Endometrium (tissue), 2 donors: Measurements from ENCODE around the gene SLC18A3.

ENCODE experiments used
- FAIRE-seq: peaks from 2 replicates; lab custom pipeline; 2012; peaks lifted over from hg19 to GRCh38; lab: Jason Lieb, UNC
- donor health status: control.
- donor health status: control.

Gene SLC18A3

GRCh38 chr10:49596493-49596809, 13.7 kb upstream of the SLC18A3 start:
- FAIRE-seq: no peak

GRCh38 chr10:49596836-49597235, 13.3 kb upstream of the SLC18A3 start:
- FAIRE-seq: no peak

DNA sequence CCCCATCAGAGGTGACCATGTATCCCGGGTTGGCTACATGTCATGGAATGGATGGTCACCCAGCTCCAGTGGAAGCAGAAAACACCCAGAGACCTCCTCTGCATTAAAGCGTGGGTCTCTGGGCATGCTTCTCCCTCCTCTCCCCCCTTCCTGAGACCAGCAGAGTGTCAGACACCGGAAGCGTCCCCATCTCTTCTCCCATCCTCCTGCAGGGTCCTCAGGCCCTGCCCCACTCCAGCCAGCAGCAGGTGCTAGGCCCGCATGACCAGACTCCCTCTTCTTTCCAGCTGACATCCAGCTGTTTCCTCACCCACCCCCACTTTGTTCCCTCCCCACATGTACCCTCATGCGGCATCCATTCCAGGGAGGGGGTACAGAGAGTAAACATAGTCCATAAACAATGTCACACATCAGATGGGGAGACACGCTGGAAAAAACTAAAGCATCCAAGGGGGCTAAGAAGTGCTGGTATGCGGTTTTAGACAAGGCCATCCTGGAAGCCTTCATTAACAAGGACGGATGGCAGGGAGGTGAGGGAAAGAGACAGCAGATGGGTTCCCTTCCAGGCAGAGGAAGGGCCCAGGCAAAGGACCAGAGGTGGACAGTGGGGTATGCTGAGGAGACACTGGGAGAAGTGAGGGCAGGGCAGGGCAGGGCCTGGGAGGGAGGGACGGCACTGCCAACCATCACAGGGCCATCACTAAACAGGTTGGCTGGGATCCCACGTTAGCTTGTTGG, 12.5 kb upstream of the SLC18A3 start:
- no peak for FAIRE-seq

DNA sequence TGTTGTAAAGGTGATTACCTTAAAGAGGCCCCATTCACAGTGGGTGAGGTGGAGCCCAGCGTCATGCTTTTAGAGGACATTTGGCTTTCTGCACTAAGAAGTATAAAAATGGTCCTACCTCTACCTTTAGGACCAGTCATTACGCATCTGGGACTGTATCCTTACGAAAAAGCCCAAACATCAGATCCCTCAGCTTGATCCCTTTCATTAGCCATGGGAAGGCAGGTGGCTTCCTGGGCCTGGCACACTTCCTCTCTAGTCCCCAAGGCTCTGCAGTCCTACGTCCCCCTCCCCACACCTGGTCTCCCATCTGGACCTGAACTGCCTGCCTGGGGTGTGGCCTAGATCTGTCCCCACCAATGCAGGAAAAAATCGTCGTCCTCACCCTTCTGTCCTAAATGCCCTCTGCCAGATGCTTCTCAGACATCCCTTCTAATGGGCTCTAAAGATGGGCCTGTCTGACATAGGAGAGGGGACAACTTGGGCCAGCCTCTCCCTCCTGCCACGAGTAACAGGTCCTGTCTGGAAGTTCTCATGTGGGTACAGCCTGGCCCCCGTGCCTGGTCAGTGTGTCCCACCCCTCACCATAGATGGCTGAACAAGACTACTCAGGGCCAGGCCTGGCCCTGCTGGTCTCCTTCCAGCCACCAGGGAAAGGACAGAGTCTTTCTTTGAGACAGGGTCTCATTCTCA, 11.8 kb upstream of the SLC18A3 start:
- no peak for FAIRE-seq

GRCh38 chr10:49598986-49599385, 11.1 kb upstream of the SLC18A3 start:
- no peak for FAIRE-seq

GRCh38 chr10:49599546-49599945, 10.6 kb upstream of the SLC18A3 start:
- FAIRE-seq: no peak

GRCh38 chr10:49600046-49600445, 10.1 kb upstream of the SLC18A3 start:
- no peak for FAIRE-seq

DNA sequence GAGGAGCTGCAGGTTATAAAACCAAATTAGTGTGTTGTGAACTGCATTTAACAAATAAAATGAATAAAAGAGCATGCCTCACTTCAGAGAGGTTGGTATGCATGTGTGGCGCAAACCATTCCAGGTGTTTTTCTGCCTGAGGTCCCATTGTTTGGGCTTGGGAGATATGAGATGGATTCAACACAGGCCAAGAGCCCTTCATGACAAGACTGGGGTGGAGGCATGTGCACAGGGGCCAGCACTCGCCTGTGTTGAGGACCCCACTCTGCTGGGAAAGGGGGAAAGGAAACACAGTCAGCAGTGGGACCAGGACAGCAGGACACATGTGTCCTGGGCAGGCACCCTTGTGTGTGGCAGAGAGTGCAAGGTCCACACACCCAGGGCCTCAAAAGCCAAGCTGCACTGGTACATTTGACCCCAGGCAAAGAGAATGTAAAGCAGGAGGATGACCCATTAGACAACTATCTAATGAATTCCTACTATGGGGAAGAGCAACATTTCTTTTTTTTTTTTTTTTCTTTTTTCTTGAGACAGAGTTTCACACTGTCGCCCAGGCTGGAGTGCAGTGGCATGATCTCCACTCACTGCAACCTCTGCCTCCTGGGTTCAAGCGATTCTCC, 9.2 kb upstream of the SLC18A3 start:
- FAIRE-seq: no peak

DNA sequence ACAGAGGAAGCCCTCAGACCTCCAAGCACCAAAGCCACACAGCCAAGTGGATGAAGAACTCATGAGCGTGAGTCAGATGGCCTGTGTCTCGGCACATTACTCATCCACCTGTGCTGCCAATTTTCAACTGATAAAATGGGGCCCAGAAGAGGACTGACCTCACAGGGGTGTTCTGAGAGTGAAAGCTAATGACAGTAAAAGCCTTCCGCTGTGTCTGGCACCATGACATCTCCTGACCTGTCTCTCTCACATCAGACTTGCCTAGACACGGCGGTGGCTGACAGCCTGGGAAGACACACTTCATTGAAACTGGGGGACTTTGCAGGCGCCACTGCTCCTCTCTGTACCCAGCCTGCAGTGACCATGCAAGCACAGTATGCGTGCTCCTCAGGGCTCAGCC, 8.3 kb upstream of the SLC18A3 start:
- no peak for FAIRE-seq

- FAIRE-seq: no peak
These were observed 7.6 kb upstream of the SLC18A3 start for GRCh38 chr10:49602380-49603023.

GRCh38 chr10:49605216-49605938, 4.7 kb upstream of the SLC18A3 start:
- FAIRE-seq: no peak

DNA sequence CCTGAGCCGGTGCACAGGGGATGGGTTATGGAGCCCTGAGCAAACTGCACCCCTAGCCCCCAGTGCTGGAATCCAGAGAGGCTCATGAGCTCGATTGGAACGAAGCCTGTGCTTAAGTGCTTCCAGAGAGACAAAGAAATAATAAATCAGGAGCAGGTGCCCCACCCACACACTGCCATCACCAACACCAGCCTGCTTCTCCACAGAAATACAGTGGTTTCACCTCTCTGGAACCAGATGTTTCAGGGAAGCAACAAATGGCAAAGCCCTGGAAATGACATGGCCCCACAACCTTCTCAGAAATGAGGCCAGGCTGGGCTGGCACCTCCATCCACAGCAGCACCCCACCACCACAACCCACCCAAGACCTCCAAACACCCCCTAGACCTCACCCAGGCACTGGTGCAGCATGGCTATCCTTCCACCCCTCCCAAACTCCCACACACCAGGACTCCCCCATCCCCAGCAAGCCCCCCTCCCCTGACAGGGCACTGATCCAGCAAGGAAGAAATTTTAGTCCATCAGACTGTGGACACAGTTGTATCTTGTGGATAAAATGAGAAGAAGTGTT, 4.1 kb upstream of the SLC18A3 start:
- no peak for FAIRE-seq

- no peak for FAIRE-seq
These were observed 3.1 kb upstream of the SLC18A3 start for GRCh38 chr10:49606981-49607535.

DNA sequence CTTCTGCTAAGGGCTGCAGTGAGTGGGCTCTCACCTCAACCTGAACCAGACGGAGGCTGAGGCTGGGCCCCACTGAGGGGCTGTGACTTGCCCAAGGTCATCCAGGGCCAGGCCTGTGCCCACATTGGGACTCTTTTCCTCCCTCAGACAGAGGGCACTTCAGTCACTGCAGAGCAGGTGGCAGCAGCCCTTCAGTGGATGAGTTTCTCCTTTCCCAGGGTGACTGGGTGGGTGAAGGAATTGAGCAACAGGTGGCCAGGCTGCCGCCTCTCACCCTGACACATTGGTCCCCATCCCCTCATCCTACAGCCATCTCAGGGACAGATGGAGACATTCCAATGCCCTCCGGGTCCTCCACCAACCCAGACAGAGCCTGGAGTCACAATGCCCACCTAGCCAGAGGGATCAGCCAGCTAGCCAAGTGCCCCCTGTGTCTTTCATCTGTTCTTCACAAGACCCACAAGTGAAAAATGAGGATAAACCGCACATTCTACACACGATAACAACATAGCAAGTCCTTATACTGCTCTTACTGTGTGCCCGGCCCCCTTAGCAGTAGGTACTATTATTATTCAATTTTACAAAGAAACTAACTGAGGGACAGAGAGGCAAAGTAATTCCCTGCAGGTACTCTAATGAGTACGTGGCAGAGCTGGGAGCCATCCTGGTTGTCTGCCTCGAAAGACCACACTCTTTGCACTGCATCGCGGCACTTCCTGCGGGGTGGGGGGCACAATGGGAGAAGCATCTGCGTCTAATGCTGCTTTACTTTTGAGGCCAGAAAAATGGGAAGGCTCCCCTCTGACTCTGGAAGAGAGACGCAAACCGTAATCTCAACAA, 1.7 kb upstream of the SLC18A3 start:
- no peak for FAIRE-seq

DNA sequence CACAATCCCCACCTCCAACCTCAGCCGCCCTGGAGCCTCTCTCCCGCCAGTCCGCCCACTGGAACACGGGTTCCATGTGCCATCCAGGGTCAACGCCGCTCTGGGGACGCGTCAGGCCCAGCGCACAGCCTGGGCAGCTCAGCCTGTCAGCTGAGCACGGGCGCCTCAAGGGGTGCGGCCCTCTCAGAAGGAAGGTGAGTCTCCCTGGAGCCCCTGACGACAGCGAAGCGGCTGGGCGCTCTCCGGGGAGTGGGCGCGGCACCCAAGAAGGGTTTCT, 1.2 kb upstream of the SLC18A3 start:
- no peak for FAIRE-seq

GRCh38 chr10:49609283-49610113, 612 bp upstream of the SLC18A3 start:
- FAIRE-seq: no peak

DNA sequence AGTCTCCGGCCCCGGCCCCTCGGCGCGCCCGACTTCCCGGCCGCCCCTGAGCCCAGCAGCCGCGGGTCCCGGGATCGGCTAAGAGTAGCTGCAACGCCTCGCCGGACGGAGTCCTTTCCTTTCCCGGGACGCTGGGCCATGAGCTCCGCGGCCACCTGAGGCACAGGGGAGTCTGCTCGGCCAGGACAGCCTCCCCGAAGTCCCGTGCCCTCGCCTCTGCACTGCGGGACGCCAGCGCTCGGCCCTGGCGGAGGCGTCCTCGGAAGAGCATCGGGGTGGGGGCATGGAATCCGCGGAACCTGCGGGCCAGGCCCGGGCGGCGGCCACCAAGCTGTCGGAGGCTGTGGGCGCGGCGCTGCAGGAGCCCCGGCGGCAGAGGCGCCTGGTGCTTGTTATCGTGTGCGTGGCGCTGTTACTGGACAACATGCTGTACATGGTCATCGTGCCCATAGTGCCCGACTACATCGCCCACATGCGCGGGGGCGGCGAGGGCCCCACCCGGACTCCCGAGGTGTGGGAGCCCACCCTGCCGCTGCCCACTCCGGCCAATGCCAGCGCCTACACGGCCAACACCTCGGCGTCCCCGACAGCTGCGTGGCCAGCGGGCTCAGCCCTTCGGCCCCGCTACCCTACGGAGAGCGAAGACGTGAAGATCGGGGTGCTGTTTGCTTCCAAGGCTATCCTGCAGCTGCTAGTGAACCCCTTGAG, 502 bp downstream of the SLC18A3 start:
- FAIRE-seq: no peak

DNA sequence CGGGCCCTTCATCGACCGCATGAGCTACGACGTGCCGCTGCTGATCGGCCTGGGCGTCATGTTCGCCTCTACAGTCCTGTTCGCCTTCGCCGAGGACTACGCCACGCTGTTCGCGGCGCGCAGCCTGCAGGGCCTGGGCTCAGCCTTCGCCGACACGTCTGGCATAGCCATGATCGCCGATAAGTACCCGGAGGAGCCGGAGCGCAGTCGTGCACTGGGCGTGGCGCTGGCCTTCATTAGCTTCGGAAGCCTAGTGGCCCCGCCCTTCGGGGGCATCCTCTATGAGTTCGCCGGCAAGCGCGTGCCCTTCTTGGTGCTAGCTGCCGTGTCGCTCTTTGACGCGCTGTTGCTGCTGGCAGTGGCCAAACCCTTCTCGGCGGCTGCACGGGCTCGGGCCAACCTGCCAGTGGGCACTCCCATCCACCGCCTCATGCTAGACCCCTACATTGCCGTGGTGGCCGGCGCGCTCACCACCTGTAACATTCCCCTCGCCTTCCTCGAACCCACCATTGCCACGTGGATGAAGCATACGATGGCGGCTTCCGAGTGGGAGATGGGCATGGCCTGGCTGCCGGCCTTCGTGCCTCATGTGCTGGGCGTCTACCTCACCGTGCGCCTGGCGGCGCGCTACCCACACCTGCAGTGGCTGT, 1.2 kb downstream of the SLC18A3 start:
- FAIRE-seq: no peak
